Activated CD4-positive, CD25-positive, alpha-beta regulatory T cell treated with anti-CD3 and anti-CD28 coated beads, Interleukin-2, amount 50 U/mL, for 72 hours (primary cell): ENCODE data around the gene RNF133.

Experiments used
- DNase-seq: peaks from one replicate; pipeline ENCODE4 v3.0.0; 2021

The RNF133 gene, protein sequence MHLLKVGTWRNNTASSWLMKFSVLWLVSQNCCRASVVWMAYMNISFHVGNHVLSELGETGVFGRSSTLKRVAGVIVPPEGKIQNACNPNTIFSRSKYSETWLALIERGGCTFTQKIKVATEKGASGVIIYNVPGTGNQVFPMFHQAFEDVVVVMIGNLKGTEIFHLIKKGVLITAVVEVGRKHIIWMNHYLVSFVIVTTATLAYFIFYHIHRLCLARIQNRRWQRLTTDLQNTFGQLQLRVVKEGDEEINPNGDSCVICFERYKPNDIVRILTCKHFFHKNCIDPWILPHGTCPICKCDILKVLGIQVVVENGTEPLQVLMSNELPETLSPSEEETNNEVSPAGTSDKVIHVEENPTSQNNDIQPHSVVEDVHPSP

DNA sequence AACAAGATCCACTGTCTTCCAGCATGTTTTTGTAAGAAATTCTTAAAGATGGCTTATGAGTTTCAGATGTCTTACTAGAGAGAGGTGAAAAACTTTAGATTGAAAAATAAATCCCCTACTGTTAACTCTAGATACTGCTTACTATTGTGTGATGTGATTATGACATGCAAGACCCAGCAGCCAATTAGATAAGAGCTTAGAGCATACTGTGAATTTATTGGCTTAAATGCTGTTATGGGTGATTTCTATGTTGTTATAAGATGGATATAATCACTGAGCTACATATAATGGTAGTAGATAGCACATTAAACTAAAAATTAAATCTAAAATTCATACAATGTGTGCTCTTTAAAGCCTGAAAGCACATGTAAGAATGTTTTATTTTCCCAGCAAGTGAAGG lies at the start of gene RNF133:
TSS of gene RNF133 (minus strand) at position 101 of the 400 bp plus-strand sequence. CDS start 199 bp downstream, outside the sequence.
- no peak for DNase-seq

DNA sequence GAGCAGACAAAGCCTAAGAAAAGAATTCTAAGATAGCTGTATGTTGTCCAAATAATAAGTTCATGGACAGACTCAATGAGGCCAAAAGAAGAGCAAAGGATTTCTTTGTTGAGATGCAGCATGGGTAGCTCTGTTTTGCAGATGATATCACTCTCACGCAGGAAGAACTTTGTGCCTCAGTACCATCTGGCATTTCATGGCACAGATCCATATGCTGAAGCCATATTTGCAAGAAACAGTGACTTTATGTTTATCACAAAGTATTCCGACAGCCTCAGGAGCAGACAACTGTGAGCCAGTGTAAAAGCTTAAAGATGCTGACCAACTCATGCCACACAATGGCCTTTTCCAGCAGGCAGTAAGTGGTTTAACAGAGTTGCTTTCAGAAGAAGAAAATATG lies 49.3 kb upstream of the RNF133 start:
- DNase-seq: no peak

DNA sequence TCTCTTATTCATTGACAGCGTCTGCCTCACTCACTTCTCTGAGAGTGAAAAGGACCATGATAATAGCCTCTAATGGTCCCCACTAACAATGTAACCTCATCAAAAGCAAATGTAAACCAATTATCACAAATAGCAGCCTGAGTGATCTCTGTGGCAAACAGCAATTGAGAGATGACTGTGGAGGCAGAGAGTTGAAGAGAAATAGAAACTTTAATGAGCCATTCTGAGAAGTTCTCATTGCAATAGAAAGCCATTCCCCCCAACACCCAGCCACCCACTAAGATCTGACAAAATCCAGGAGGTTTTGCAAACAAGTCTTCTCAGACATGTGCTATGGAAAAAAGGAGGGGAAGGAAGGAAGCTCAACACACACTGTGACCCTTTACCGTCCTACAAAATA lies 48.0 kb upstream of the RNF133 start:
- no peak for DNase-seq

DNA sequence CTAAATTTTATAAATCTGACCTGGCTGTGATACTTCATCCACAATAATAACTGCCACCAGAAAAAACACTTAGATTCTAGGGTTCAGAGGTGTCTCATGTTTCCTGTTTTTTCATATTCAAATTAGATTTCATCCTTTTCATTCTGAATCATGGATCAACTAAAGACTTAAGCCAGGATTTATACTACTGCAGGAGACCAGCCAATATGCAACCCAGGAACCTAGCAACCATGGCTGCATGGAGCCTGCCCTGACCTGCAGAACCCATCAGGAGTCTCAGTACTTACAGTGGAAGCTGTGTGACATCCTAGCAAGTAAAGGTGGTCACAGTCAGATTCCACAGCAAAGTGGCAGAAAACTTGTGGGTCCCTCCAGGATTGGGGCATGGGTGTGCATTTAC lies 44.3 kb upstream of the RNF133 start:
- DNase-seq: no peak

DNA sequence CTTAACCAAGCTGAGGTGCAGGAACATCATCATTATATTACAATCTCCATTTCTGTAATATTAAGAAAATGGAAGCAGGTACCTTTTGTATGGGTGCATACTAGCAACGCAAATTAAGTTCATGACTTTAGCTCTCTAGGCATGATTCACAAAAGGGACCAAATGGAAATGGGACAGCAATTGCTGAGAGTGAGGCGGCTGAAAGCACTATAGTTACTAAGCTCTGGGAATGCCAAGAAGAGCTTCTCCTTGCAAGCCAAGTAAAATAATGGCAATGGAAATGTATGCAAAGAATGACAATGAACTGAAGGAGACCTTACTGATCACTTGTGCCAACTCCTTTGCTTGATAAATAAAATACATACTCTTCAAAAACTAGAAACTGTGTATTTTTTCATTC lies 40.0 kb upstream of the RNF133 start:
- DNase-seq: no peak

DNA sequence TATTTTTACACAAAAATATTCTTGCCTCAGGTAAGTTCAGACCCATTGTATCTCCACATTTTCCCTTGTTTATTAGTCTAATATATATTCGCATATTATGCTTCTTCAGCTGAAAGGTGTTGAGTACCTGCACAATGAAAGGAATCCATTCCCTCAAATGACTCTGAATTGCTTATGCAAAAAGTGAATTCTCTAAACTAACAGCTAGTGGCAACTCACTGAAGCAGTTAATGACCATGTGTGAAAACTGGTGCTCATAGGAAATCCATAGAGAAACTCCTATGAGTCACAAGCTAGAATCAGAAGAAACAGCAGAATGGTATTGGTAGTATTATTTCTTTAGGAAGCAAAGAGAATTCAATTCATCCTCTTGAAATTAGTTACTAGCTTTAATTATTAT lies 37.3 kb upstream of the RNF133 start:
- DNase-seq: no peak

DNA sequence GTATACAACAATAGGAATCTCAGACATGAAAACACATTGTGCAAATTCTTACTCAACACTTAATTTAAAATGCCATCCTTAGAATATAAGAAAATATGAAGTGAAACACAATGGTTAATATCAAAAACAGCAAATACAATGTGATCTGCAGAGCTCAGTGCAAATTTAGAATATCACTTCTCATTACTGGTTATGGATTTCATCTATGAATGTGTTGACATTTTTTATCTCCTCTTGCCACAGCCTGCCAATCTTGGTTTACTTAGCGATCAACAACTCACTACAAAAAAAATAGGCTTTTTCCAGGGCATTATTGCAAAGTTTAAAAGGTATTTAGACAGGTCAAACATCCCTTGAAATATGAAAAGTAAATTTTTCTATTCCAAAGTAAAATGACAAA lies 28.8 kb upstream of the RNF133 start:
- no peak for DNase-seq

DNA sequence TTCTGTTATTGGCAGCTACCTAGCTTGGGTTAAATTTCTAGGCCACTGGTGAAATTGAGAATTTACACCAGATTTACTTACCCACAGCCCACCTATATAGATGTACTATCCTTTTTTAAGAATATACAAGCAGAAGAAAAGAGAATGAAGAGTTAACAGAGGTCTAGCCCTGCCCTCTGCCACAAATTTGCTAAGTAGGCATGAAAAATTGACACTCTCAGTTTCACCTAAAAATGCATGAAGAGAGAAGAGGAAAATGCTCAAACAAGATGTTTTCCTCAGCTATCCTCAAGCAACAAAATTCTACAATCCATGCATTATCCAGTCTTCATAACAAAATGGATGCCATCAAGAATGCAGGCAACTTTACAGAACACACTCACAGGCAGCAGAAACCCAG lies 28.4 kb upstream of the RNF133 start:
- DNase-seq: no peak

DNA sequence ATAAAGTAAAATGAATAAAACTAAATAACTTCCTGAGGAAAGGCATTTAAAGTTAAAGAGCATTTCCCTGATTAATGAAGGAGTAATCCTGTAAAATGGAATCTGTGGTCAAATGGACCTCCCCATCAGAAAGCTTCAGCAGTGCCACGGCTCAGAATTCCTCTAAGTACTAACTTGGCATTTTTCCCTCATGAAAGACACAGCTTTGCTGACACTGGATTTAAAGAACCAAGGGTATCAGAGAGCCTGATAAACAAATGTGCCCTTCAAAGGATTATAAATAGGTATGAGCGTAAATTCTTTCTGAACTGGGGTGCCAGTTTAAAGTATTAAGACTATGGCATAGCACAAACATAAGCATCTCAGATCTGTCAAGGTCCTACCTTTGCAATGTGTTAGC lies 28.0 kb upstream of the RNF133 start:
- DNase-seq: no peak

DNA sequence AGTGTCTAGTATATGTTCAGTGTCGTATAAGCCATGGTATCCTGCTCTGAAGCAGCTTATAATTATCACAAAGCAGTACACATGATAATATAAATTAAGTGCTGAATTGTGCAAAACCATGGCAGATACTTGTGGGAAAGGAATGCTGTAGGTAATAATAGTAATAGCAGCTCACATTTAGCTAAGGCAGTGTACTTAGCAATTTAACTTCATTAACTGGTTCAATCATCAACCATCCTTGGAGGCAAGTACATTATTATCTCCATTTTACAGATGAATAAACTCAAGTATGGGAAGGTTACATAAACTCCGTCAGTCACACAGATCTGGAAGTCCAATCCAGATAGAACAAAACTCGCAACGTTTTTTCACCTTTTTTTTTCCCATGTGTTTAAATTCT lies 25.4 kb upstream of the RNF133 start:
- no peak for DNase-seq

DNA sequence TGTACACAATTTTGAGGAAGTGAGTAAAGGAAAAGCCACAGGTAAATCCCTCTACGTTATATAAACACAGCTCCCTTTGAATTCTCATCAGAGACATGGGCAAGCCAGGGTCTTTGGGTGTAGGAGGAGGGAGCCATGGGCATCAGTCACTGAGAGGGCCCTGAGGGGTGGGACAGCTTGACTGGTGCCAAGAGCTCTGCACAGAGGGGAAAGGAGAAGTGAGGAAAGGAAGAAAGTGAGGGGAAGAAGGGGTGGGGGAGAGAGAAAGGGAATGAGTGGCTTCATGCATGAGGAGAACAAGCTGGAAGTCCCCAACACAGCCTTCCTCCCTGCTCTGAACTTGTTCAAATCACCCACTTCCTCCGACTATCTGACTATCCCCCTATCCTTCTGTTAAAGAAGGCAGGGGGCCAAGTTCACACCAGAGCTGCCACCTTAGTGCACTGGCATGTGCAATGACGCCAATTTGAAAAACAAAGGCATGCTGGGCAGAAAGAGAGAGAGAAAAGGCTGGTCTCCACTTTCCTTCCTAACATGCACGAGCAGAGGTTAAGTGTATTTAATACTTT lies 20.2 kb upstream of the RNF133 start:
- no peak for DNase-seq

DNA sequence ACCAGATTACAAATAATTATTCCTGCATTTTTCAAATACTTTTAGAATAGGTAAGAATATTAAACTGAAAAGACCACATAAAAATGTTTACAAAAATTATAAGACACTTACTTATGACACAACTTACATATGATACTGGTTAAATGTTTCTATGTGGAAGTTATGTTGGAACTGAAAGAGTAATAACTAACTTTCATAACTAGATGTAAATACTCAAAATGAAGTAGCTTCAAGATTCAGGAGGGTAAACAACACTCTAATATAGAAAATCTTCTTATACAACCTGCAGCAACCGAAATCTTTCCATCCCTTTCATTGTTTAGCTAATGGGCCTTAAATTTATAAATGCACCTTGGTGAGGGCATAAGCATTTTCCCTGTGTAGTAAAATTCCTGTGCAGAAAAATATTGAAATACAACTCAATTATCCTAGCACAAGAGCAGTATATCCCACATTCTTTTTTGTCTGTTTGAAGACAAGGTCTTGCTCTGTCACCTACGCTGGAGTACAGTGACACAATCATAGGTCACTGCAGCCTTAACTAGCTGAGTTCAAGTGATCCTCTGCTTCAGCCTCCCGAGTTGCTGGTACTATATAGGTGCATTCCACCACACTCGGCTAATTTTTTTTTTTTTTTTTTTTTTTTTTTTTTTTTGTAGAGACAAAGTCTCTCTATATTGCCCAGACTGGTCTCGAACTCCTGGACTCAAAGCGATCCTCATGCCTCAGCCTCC lies 18.6 kb upstream of the RNF133 start:
- no peak for DNase-seq

DNA sequence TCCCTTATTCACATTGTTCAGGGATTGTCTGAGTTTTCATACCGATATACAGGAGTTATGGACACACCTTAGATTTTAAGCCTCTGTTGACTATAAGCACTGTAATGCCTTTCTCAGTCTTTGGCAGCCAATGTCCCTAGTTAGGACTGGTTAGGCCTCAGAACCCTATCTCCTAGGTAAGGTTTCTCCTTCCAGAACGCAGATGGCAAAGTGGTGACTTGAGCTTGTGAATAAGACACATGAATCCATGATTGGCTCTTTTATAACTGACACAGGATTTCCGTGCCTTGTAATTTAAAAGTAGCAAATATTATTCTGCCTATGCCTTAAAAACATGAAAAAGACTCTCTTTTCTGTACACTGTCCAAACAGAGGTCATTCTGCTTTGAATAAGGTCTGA lies 16.3 kb upstream of the RNF133 start:
- no peak for DNase-seq

DNA sequence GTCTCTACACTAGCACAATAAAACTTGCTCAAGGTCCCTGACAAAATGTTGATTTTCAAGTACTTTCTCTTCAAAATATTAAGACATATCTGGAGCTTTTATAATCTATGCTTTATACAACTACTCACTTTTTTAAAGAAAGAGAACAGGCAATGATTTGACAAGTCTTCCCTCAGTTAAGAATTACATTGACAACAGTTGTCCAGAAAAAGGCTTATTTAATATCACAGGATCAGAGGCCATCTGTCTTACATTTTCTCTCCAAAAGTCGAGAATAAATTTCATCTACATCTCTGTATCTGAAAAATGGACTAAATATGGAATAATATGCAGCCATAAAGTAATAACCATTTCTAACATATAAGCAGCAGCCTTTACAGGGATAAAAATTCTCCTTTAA lies 12.0 kb upstream of the RNF133 start:
- no peak for DNase-seq

DNA sequence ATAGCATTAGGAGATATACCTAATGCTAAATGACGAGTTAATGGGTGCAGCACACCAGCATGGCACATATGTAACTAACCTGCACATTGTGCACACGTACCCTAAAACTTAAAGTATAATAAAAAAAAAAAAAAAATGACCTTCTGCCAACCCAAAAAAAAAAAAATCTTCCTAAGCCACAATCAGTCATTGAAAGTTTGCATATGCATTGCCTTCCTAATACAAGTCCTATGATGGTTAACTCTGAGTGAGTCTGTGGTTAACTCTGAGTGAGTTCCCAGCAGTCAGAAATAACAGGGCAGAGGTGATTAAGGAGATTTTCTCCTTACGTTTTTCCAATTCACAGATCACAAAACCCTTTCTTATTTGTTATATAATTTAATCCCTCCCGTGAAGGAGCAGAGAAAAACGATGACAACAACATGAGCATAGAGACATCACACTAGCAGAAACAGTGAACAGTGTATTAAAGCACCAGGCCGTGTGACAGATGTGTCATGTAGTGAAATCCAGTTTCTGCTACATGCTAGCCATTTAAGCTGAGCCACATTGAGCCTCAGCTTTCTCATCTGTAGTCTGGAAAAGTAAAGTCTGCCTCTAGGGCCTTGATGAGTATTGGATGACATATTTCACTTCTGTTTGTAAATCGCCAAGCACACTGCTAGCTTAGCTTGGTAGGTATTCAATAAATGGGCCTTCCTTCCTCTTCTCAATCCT lies 11.2 kb upstream of the RNF133 start:
- no peak for DNase-seq

DNA sequence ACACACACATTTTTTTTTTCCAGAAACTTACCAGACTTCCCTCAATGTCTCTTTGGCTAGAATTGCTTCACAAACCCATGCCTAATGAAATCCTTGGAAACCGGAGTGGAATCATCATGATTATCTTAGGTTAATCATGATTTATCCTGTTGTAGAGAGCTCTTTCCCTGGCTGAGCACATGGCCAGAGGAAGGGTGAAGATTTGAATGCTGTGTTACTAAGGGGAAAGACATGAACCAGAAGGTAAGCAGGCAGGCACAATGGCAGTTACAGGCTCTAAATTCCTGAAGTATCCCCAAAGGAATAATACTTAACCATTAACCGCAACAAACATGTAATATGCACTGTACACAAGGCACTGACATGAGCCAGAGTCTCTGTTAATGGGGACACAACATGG lies 7.9 kb upstream of the RNF133 start:
- no peak for DNase-seq

DNA sequence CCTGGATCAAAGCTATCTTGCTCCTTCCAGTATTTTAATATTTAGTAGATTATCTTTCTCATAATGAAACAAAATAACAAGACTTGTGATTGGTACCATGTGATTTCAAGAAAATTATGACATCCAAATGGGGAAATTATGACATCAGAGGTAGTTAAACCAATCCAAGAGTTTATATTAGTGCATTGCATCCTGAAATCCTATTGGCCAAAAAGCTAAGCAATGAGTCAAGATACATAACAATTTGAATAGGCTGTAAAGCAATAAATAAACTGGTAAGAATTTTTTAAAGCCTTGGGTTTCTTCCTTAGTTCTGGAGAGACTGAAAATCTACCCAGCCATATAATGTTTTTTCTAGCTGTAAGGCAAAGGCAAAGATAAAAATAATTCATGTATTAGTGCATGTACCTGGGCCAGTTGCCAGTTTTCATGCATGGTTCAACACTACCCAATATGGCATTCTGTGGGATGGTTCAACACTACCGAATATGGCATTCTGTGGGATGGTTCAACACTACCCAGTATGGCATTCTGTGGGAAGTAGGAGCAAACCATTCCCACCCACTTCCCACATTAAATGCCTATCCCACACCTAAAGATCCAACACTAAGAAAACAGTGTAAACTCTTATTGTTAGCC lies 4.1 kb upstream of the RNF133 start, which contains the start of gene RNF148:
TSS of gene RNF148 (minus strand) at position 51 of the 639 bp plus-strand sequence. CDS start 172 bp downstream, outside the sequence.
- no peak for DNase-seq

DNA sequence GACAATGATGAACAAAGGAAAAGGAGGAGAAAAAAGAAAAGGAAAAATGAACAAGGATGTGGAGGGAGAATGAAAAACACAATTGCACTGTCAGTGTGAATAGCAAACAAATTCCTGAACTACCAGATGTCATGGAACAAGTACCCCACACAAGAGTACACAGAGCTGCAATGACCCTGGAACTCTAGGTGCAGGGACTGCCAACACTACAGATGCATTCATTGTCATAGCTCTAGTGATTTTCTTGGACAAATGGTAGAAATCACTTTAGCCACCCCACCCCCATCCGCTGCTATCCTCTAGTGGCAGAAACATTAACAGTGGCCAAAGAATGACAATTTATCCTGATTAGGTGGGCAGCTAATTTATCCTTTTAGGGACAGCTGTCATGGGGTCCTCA lies 3.1 kb downstream of the RNF133 start:
- no peak for DNase-seq

DNA sequence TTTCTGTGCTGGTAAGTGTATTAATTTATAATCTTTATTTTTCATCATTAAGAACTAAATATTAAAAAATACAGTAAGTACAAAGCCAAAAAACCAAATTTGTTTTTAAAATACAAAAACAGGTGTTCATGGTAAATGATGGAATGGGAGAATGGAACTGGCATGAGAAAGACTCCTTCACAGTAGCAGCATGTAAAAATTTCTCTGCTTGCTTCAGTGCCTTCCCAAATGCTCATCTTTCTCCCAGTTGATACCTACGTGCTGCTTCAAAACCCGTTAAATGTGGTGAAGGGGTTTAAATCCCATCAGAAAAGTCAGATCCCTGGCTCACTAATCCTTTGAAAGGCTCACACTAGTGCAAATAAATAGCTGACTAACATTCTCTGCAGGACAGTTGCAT lies 4.2 kb downstream of the RNF133 start:
- DNase-seq: no peak

DNA sequence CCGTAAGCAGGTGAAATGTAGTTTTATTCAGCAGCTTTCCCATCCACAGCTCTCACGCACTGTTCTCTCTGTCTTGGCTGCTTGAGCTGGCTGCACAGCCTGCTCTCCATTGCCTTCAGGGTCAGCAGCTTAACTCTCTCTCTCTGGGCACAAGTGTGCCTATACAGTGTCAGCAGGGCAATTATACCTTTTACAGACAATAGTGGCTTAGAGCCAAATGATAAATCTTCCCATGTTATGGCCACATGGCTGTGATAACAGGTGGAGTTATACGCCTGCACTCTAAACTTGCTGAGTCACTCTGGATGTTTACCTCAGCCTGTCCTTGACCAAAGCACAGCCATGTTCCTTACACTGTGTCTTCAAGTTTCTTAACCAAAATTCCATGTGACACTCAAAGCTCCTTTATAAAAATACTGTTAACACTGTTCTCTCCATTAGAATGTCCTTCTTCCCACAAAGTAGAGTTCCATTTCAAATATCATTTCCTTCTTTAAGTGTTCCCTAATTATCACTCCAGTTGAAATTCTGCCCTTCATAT lies 6.1 kb downstream of the RNF133 start:
- DNase-seq: no peak

DNA sequence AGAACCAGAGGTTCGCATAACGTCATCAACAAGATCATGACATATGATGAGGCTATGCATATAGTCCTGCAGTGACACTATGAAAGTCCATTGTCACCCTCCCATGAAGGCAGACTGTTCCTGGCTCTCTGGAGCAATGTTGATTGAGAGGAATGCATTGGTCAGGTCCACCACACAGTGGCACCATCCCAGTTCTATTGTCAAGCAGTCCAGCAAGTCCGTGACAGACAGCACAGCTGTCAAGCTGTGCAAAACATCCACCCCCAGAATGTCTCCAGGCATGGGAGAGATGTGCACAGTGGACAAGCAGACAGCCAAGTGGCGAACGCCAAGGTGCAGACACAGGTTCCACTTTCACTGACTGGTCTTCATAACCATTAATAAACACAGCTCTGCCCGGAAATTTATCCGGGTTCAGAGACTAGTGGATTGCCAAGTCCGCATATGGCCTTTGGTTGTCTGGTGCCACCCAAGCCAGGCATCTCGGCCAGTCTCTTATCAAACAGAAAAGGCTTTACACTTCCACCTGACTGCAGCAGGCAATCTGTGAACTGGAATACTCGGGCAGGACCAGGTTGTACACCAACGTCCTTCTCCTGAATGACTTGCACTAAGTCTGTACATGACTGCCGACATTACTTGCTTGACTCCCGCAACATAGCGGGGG lies 7.2 kb downstream of the RNF133 start:
- DNase-seq: no peak
